Right lobe of liver (tissue), 4 donors: Measurements from ENCODE around the gene CLSTN1.

Source experiments
- CTCF ChIP-seq, 4 donors: fragments of 200-600 bp in 3 of 4; fragments of 450-650 bp in 1 of 4; IDR thresholded peaks; one replicate each; pipeline versions ENCODE4 v1.5.1 to v1.8.0; 2016 to 2022; ENCODE audit warnings: antibody characterized with exemption in 4 of 4, mild to moderate bottlenecking in 2 of 4
- POLR2A ChIP-seq: fragments of 450-650 bp; IDR thresholded peaks from one replicate; pipeline ENCODE4 v1.6.1; 2017; ENCODE audit warnings: antibody characterized with exemption, mild to moderate bottlenecking
- donor health status: DM: no; HTN: no; CAD: no.
- donor health status: DM: no; HTN: no; CAD: no.
- donor health status: DM: no; HTN: yes; CAD: no.

- TF ChIP-seq CTCF (IDR thresholded peaks at IDR 0.05) (no peak), POLR2A (no peak)
Observed at GRCh38 chr1:9774712-9775679, 48.8 kb downstream of the CLSTN1 start.
